Kidney (tissue), 14 donors: Measurements from ENCODE around the gene ADGRL3. TPM values are rescaled to one million over a fixed set of nuclear protein-coding genes. Genes with fewer than 3 reads are reported as not detected.
A peak's percentile ranks its signal among the peaks of the same experiment; 100 is the strongest.

Experiments used
- DNase-seq, 5 donors: peaks; one replicate each; pipeline ENCODE4 v3.0.0-alpha.2; 2013 to 2020
- FAIRE-seq: peaks from 2 replicates; lab custom pipeline; 2012; peaks lifted over from hg19 to GRCh38; lab: Jason Lieb, UNC
- H3K27ac ChIP-seq, 2 donors: one replicate each; pipeline ENCODE4 v1.7.0; 2013; ENCODE audit warnings: low read depth in 2 of 2, low read length in 2 of 2, inconsistent platforms in 1 of 2
- H3K27me3 ChIP-seq: one replicate; pipeline ENCODE4 v1.7.1; 2013; ENCODE audit warnings: low read length, inconsistent platforms; ENCODE audit not compliant: control insufficient read depth, insufficient read depth
- H3K36me3 ChIP-seq, 3 donors: one replicate each; pipeline versions ENCODE4 v1.7.0 to v1.7.1; 2013; ENCODE audit warnings: low read length in 3 of 3, control low read depth in 1 of 3, inconsistent platforms in 1 of 3; ENCODE audit not compliant: insufficient read depth in 3 of 3, control insufficient read depth in 2 of 3
- H3K4me1 ChIP-seq, 3 donors: one replicate each; pipeline versions ENCODE4 v1.7.0 to v1.7.1; 2013; ENCODE audit warnings: low read length in 3 of 3, inconsistent platforms in 1 of 3, low read depth in 1 of 3; ENCODE audit not compliant: control insufficient read depth in 2 of 3, insufficient read depth in 2 of 3
- H3K4me3 ChIP-seq, 3 donors: one replicate each; pipeline versions ENCODE4 v1.7.0 to v1.8.1; 2013; ENCODE audit warnings: low read length in 3 of 3, control low read depth in 1 of 3, inconsistent platforms in 1 of 3
- H3K9ac ChIP-seq, 3 donors: one replicate each; pipeline versions ENCODE4 v1.7.0 to v1.7.1; 2013; ENCODE audit warnings: low read length in 3 of 3, control low read depth in 1 of 3, inconsistent platforms in 1 of 3
- H3K9me3 ChIP-seq, 3 donors: one replicate each; pipeline versions ENCODE4 v1.7.0 to v1.7.1; 2013; ENCODE audit warnings: low read length in 3 of 3, control low read depth in 1 of 3, inconsistent platforms in 1 of 3; ENCODE audit not compliant: control insufficient read depth in 2 of 3, insufficient read depth in 1 of 3
- CTCF ChIP-seq: IDR thresholded peaks from 3 replicates; pipeline ENCODE4 v1.5.1; 2012; ENCODE audit warnings: mild to moderate bottlenecking, moderate library complexity, borderline replicate concordance; ENCODE audit not compliant: insufficient read depth; ENCODE audit errors: extremely low read depth
- intact Hi-C: fragments of 100-400 bp; cut with DNase I; formaldehyde crosslinking; loops from one replicate; pipeline ENCODE4 v1.11.1; 2022
- polyA plus RNA-seq: library from polyadenylated mRNA; stranded (reverse); fragments of 350-450 nt; fragmentation: Illumina TruSeq; extraction: RNeasy Lipid Tissue Mini Kit (QIAGEN cat#74804); gene quantifications from one replicate; pipeline ENCODE4 v1.2.3, GENCODE V29; 2014; ENCODE audit warnings: low read depth, low replicate concordance; ENCODE audit not compliant: insufficient read depth
- total RNA-seq: library from RNA; stranded (reverse); fragmentation: NEBNext Ultra II Directional; extraction: Animal tissue kit (Norgen Biotek cat#: 25700); gene quantifications from one replicate; pipeline ENCODE4 v1.2.1, GENCODE V29; 2021
- donor health status: control.
- donor health status: control.
- donor health status: control.
- donor health status: control.
- donor health status: control.
- donor health status: DM: yes; HTN: yes; CAD: no.
- donor health status: Normal renal cell carcinoma (clear cell type).

The ADGRL3 gene
- total and polyA plus RNA-seq, 2 donors from 2014 or later = 1.3 to 8.9 TPM

- TF ChIP-seq CTCF = no peak
- intact Hi-C loops = no loop called here
Observed at GRCh38 chr4:61292322-61292721, 92.2 kb downstream of the ADGRL3 start.

GRCh38 chr4:61293707-61294400 lies 93.7 kb downstream of the ADGRL3 start:
- FAIRE-seq = no peak
- H3K27me3 ChIP-seq = no peaks in the 10 kb centered on the region
- no peak overlapping the region for H3K27ac ChIP-seq
- peak in 2 of 5 donors; percentile 18 to 33 for DNase-seq
- no peaks in the 10 kb centered on the region for H3K9me3 ChIP-seq
- H3K36me3 ChIP-seq = no peaks in the 10 kb centered on the region
- no peaks in the 10 kb centered on the region for H3K4me1 ChIP-seq
- H3K4me3 ChIP-seq = no peak overlapping the region
- intact Hi-C loops = no loop called here
- H3K9ac ChIP-seq = no peak overlapping the region
- TF ChIP-seq CTCF = no peak

More at GRCh38 chr4:61292322-61292721, 92.2 kb downstream of the ADGRL3 start:
- H3K4me1 ChIP-seq = no peaks in the 10 kb centered on the region
- H3K9me3 ChIP-seq = no peaks in the 10 kb centered on the region
- no peak overlapping the region for H3K4me3 ChIP-seq
- no peak overlapping the region for H3K9ac ChIP-seq
- H3K36me3 ChIP-seq = no peaks in the 10 kb centered on the region
- FAIRE-seq = no peak
- H3K27me3 ChIP-seq = no peaks in the 10 kb centered on the region
- DNase-seq = no peak
- H3K27ac ChIP-seq = no peak overlapping the region

GRCh38 chr4:61294936-61295335 lies 94.8 kb downstream of the ADGRL3 start:
- FAIRE-seq (no peak), DNase-seq (no peak)

More at GRCh38 chr4:61294936-61295335, 94.8 kb downstream of the ADGRL3 start:
- Histone ChIP-seq H3K4me1 (no peaks in the 10 kb centered on the region), H3K9me3 (no peaks in the 10 kb centered on the region), H3K27me3 (no peaks in the 10 kb centered on the region), H3K4me3 (no peak overlapping the region), H3K9ac (no peak overlapping the region), H3K36me3 (no peaks in the 10 kb centered on the region), H3K27ac (no peak overlapping the region)
- TF ChIP-seq CTCF = no peak
- intact Hi-C loops = no loop called here
